HG03045 (cell line): Measurements from ENCODE around the gene SGTA.
A peak's percentile ranks its signal among the peaks of the same experiment; 100 is the strongest.

Source experiments
- ATAC-seq: cut with Tn5 transposase; IDR thresholded peaks from one replicate; pipeline ENCODE4 v1.9.1; 2021; ENCODE audit warnings: mild to moderate bottlenecking, moderate library complexity; ENCODE audit not compliant: unreplicated experiment

The SGTA gene

GRCh38 chr19:2756477-2756876, 26.6 kb downstream of the SGTA start:
- no peak for ATAC-seq

- no peak for ATAC-seq
These were observed 27.3 kb downstream of the SGTA start for GRCh38 chr19:2755811-2756210.

GRCh38 chr19:2755448-2755705, 27.7 kb downstream of the SGTA start:
- no peak for ATAC-seq

- ATAC-seq = no peak
These were observed 28.2 kb downstream of the SGTA start for GRCh38 chr19:2754659-2755447.

- ATAC-seq = no peak
These were observed 31.6 kb downstream of the SGTA start for GRCh38 chr19:2751438-2751830.

- ATAC-seq = no peak
These were observed 32.1 kb downstream of the SGTA start for GRCh38 chr19:2750808-2751437.

- ATAC-seq = peak; percentile 49
These were observed 35.7 kb downstream of the SGTA start for GRCh38 chr19:2747349-2747748.

GRCh38 chr19:2744113-2744512, 39.0 kb downstream of the SGTA start:
- no peak for ATAC-seq

GRCh38 chr19:2743099-2743498, 40.0 kb downstream of the SGTA start:
- ATAC-seq = no peak

- ATAC-seq = no peak
These were observed 42.8 kb downstream of the SGTA start for GRCh38 chr19:2740314-2740656.

- peak; percentile 95 for ATAC-seq
These were observed 43.3 kb downstream of the SGTA start, which contains the start of gene SLC39A3 for GRCh38 chr19:2739602-2740313. Gene SLC39A3, minus strand, starts transcription at chr19:2740017. Its CDS starts 2,760 bp downstream, at chr19:2737257.

- no peak for ATAC-seq
These were observed 46.4 kb downstream of the SGTA start for GRCh38 chr19:2736550-2737190.

- ATAC-seq = no peak
These were observed 47.7 kb downstream of the SGTA start for GRCh38 chr19:2735374-2735773.

GRCh38 chr19:2734589-2735288, 48.3 kb downstream of the SGTA start:
- no peak for ATAC-seq

- ATAC-seq = no peak
These were observed 49.0 kb downstream of the SGTA start for GRCh38 chr19:2733930-2734588.

- no peak for ATAC-seq
These were observed 50.2 kb downstream of the SGTA start for GRCh38 chr19:2732883-2733282.

- no peak for ATAC-seq
These were observed 50.8 kb downstream of the SGTA start for GRCh38 chr19:2732157-2732725.

- ATAC-seq = no peak
These were observed 51.7 kb downstream of the SGTA start for GRCh38 chr19:2731181-2731995.
